RWPE2 (cell line): ENCODE data around the gene IBTK.

ENCODE experiments used
- ATAC-seq: fragments of 200-7000 bp; cut with Tn5 transposase; 3 replicates; pipeline ENCODE4 v1.9.1; 2021; ENCODE audit warnings: low read depth
- DNase-seq: peaks from one replicate; pipeline ENCODE4 v3.0.0-alpha.2; 2020; ENCODE audit warnings: low spot score
- H3K27ac ChIP-seq: fragments of 450-650 bp; 2 replicates; pipeline ENCODE4 v1.5.1; 2017; ENCODE audit warnings: mild to moderate bottlenecking; ENCODE audit not compliant: poor library complexity, severe bottlenecking
- H3K27me3 ChIP-seq: fragments of 250-450 bp; sonication (Bioruptor Pico); 2 replicates; pipeline ENCODE4 v1.5.1; 2021; ENCODE audit warnings: mild to moderate bottlenecking, moderate library complexity; ENCODE audit not compliant: insufficient read depth, poor library complexity, severe bottlenecking
- H3K36me3 ChIP-seq: fragments of 250-450 bp; sonication (Bioruptor Pico); 2 replicates; pipeline ENCODE4 v1.5.1; 2020; ENCODE audit warnings: low read depth, mild to moderate bottlenecking, moderate library complexity
- H3K4me1 ChIP-seq: fragments of 250-450 bp; sonication (Bioruptor Pico); 2 replicates; pipeline ENCODE4 v1.5.1; 2021; ENCODE audit warnings: mild to moderate bottlenecking, moderate library complexity; ENCODE audit not compliant: insufficient read depth, poor library complexity, severe bottlenecking
- H3K4me3 ChIP-seq: fragments of 250-450 bp; sonication (Bioruptor Pico); 2 replicates; pipeline ENCODE4 v1.5.1; 2021; ENCODE audit warnings: mild to moderate bottlenecking, moderate library complexity; ENCODE audit not compliant: severe bottlenecking
- H3K9me3 ChIP-seq: fragments of 250-450 bp; sonication (Bioruptor Pico); 2 replicates; pipeline ENCODE4 v1.5.1; 2021; ENCODE audit warnings: mild to moderate bottlenecking, moderate library complexity; ENCODE audit not compliant: severe bottlenecking
- TF ChIP-seq, protein P1 (sequence below): fragments of 450-650 bp; IDR thresholded peaks from one replicate; pipeline ENCODE4 v1.5.1; 2017; ENCODE audit warnings: mild to moderate bottlenecking, moderate library complexity; ENCODE audit not compliant: poor library complexity, severe bottlenecking

The IBTK gene

DNA sequence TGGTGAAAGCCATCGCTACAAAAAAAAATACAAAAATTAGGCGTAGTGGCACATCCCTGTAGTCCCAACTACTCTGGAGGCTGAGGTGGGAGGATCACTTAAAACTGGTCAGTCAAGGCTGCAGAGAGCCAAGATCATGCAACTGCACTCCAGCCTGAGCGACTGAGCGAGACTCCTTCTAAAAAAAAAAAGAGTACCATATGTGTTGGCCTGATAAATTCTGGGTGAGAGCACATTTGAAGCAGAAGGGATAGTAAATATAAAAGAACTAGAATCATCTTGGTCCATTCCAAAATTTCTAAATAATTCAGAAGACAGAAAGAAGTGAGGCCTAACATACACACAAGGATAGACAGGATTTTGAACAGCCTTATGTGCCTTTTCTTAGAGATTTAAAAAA, 2.2 kb downstream of the IBTK start:
- H3K36me3 ChIP-seq, result peaks cover 44% of the 10 kb centered on the region
- no peak overlapping the region for H3K4me3 ChIP-seq
- ATAC-seq (no peak), DNase-seq (no peak)
- no peaks in the 10 kb centered on the region for H3K9me3 ChIP-seq
- TF ChIP-seq, protein P1, sequence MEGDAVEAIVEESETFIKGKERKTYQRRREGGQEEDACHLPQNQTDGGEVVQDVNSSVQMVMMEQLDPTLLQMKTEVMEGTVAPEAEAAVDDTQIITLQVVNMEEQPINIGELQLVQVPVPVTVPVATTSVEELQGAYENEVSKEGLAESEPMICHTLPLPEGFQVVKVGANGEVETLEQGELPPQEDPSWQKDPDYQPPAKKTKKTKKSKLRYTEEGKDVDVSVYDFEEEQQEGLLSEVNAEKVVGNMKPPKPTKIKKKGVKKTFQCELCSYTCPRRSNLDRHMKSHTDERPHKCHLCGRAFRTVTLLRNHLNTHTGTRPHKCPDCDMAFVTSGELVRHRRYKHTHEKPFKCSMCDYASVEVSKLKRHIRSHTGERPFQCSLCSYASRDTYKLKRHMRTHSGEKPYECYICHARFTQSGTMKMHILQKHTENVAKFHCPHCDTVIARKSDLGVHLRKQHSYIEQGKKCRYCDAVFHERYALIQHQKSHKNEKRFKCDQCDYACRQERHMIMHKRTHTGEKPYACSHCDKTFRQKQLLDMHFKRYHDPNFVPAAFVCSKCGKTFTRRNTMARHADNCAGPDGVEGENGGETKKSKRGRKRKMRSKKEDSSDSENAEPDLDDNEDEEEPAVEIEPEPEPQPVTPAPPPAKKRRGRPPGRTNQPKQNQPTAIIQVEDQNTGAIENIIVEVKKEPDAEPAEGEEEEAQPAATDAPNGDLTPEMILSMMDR, result no peak
- H3K4me1 ChIP-seq, result peaks cover 29% of the 10 kb centered on the region
- no peak overlapping the region for H3K27ac ChIP-seq
- no peaks in the 10 kb centered on the region for H3K27me3 ChIP-seq

DNA sequence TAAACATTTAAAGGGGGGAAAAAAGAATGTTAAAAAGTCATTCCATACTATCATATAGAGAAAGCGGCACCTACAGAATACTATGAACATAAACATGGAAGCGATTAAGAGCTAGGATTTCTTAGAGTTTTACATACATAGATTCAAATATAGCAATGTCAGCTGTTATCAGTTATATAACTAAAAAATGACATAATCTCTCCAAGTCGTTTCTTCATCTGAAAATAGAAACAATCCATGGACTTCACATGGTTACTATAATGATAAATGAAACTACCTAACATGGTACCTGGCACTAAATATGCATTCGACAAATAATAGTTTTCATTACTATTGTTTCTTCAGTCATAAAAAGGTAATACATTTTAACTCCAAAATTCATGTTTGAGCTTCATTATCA, 3.7 kb downstream of the IBTK start:
- no peak for ATAC-seq
- Histone ChIP-seq H3K9me3 (no peaks in the 10 kb centered on the region), H3K4me1 (peaks cover 29% of the 10 kb centered on the region), H3K27me3 (no peaks in the 10 kb centered on the region), H3K36me3 (peaks cover 59% of the 10 kb centered on the region), H3K4me3 (no peak overlapping the region), H3K27ac (no peak overlapping the region)
- TF ChIP-seq, protein P1, result no peak
- DNase-seq, result no peak

DNA sequence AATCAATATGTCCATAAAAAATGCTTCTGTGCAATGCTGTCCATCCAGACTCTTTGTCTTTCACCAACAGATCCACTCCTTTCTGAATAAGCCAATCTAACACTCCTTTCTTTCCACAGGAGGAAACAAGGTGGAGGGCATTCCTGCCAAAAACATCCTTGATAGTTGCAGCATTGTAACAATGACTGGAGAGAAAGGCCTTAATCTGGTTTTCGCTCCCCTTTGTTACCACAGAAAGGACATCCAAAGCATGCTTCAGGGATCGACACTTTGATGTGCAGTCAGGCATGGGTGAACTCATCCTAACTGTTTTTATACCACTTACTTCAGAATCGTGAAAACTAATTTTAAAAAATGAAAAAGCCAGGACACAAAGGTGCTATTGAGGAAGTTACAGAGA, 7.4 kb downstream of the IBTK start:
- H3K9me3 ChIP-seq, result no peaks in the 10 kb centered on the region
- H3K4me1 ChIP-seq, result peaks cover 17% of the 10 kb centered on the region
- no peak overlapping the region for H3K27ac ChIP-seq
- TF ChIP-seq, protein P1, result no peak
- no peak for DNase-seq
- no peak overlapping the region for H3K4me3 ChIP-seq
- ATAC-seq, result no peak
- H3K27me3 ChIP-seq, result no peaks in the 10 kb centered on the region
- H3K36me3 ChIP-seq, result peaks cover 82% of the 10 kb centered on the region

DNA sequence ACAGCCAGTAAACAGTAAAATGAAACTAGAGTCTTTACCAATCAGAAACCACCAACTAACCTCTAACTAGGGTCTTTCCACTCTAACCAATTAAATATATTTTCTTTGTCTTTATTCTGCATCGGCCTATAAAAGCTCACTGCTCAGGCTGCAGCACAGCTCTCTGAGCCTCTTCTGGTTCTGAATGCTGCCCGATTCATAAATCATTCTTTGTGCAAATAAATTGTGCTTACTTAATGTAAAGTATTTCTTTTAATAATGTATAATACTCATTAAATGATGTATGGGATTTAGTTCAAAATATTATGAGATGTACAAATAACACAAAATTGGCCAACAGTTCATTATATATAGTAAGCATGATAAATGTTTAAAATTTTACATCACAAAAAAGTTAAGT, 7.9 kb downstream of the IBTK start:
- ATAC-seq (no peak), DNase-seq (no peak)
- H3K4me3 ChIP-seq, result no peak overlapping the region
- no peaks in the 10 kb centered on the region for H3K9me3 ChIP-seq
- no peaks in the 10 kb centered on the region for H3K27me3 ChIP-seq
- TF ChIP-seq, protein P1, result no peak
- H3K27ac ChIP-seq, result no peak overlapping the region
- peaks cover 16% of the 10 kb centered on the region for H3K4me1 ChIP-seq
- peaks cover 82% of the 10 kb centered on the region for H3K36me3 ChIP-seq

DNA sequence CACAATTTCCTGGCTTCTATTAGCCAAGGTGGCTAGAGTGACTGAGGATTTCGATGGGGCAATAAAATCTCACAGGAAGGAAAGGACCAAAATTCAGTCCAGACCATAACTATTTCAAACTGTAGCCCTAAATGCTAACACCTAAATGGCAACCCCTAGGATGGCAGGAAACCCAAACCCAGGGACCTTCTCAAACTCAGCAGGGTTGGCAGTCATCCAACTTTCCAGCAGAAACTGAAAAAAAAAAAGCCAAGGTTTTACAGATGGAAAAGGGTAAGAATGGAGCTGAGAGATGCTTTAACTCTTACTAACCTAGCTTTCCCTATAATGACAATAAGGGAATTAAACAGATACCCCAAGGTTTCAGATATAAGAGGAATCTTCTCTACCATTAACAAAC, 10.5 kb downstream of the IBTK start:
- Histone ChIP-seq H3K27me3 (no peaks in the 10 kb centered on the region), H3K4me3 (no peak overlapping the region), H3K9me3 (no peaks in the 10 kb centered on the region), H3K36me3 (peaks cover 92% of the 10 kb centered on the region), H3K4me1 (peaks cover 3% of the 10 kb centered on the region), H3K27ac (no peak overlapping the region)
- no peak for ATAC-seq
- TF ChIP-seq, protein P1, result no peak
- no peak for DNase-seq
